Stimulated activated CD4-positive, alpha-beta T cell treated with anti-CD3 and anti-CD28 coated beads, Interleukin-12 subunit alpha, Interleukin-12 subunit beta, amount 100 ng/mL, for 4 hours (primary cell): ENCODE measurements around the gene DUOX1.
"Not testable (repeated sequence)": the region's sequence is repeated elsewhere in the genome, so short reads cannot be mapped to it uniquely, and the experiment has no call there.

Experiments
- DNase-seq: peaks from one replicate; pipeline ENCODE4 v3.0.0-alpha.2; 2020

The DUOX1 gene

GRCh38 chr15:45129651-45130129 lies at the start of gene DUOX1, which contains the start of gene DUOXA1:
TSS of gene DUOX1 (plus strand) at chr15:45129994. CDS start at chr15:45131967, 1,973 bp downstream.
TSS of gene DUOXA1 (minus strand) at chr15:45129879. CDS start at chr15:45123014, 6,865 bp downstream.
- DNase-seq = peak; percentile 32

DNA sequence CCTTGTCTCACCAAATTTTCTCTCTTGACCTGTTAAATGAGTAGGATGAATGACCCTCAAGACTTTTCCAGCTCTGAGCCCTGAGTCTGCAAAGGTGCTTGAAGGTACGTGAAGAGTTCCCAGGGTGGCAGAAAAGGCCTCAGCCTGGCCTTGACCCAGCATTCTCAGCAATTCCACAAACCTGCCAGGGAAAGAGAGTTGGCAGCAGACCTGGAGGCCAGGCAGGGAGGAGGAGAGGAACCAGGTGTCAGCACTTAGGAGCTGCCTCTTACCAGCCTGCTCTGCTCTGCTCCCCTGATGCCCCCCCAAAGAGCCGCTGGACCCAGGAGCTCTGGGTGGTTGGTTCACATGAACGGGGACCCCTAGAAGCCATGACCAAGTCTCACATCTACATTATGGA lies 49.2 kb upstream of the DUOX1 start:
- DNase-seq = not testable (repeated sequence)

- not testable (repeated sequence) for DNase-seq
These were observed 47.4 kb upstream of the DUOX1 start for GRCh38 chr15:45082412-45082811.

DNA sequence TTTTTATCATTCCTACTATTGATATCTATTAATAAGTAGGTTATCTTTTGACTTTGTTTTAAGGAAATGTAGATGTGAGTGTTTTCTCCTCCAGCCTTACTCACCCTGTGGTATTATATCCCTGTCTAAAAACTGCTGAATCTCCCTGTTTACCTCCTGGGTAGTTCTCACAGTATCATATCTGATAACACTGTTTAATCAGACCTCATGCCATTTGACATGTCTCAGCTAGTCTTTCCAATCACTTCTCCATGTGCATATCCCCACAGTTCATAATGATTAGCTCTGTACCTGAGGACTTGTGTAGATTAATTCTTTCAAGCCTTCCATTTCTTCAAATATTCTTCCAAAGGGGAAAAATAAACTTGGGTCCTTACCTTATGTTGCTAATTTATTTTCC lies 46.6 kb upstream of the DUOX1 start:
- DNase-seq = no peak

DNA sequence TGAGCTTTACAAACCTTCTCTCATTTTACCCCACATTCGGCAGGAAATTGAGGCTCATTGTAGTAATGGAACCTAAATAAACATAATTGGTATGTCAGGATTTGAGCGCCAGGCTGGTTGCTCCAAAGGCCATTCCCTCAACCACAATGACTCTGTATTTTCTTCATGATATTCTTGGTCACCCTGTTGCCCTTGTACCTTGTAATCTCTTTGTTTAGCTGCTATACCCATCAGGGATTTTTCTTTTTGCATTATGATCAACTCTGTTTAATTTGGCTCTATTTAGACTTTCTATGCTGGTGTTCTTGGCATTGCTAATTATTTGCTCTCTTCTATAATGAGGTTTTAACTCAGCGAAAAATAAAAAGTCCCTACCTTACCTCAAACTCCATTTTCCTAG lies 45.6 kb upstream of the DUOX1 start:
- DNase-seq = no peak

DNA sequence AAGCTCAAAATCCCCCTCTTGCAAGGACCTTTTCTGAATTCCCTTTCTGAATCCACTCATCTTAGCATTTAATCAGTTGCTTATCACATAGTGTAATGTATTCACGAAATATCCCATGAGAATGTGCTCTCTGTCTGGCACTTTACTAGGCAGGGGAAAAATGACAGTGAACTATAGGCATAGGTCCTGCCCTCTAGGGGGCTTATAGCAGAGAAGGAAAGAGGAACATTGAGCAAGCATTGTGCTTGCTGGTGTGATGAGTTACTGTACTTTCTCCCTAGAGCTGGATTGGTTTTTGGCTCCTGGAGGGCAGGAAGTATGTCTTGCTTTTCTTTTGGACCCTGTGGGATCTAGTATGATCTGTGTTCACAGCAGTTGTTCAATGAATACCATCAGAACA lies 42.3 kb upstream of the DUOX1 start:
- DNase-seq = no peak

DNA sequence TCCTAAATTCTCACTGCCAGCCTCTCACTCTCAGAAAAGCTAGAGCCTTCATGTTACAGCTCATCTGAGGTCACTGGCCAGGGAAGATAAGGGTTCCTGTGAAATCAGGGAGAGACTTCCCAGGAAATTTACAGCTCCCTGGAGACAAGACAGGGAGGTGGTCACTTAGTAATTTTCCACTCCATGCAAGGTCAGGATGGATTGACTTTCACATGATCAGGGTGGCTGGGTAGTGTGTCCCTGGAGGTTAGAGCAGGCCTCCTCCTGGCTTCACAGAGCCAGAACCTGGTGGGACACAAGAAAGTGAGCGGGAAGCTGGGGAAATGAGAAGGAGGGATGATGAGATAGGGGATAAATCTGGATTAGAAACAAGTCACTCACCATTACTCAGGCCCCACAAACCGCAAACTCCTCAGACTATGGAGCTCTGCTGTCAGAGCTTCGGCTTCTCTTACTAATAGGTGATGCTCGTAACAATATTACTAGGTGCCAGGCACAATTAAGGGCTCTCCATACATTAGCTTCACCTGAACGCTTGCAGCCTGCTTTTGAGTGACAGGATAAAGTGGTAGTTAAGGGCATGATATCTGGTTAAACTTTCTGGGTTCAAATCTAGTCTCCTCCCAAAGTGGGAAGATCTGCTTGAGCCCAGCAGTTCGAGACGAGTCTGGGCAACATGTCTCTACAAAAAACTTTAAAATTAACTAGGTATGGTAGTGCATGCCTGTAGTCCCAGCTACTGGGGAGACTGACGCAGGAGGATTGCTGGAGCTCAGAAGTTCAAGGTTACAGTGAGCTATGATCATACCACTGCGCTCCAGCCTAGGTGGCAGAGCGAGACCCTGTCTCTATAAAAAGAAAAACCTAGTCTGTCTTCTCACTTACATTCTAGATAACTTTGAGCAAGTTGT lies 40.7 kb upstream of the DUOX1 start:
- no peak for DNase-seq

DNA sequence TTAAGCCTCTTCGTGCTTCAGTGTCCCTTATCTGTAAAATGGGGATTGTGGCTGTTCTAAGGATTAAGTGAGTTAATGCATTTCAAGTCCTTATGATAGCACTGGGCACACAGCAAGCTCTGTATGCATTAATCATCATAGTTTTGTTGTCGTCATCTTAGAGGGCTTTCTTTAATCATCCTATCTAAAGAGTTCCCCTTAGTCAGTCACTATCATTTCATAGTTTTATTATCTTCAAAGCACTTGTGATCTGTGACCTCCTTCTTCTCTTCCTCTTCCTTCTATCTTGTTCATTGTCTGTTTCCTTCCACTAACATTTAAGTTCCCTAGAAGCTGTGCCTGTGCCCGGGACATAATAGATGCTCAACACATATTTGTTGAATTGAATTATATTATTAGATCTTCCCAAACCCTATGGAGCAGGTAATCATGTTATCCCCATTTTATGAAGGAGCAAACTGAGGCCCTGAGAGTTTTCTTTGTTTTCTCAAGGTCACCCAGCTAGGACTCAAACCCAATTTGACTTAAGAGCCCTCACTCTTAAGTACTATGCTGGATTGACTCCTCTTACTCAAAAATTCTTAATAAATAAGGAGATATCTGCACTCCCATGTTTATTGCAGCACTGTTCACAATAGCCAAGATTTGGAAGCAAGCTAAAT lies 40.0 kb upstream of the DUOX1 start:
- DNase-seq = no peak

DNA sequence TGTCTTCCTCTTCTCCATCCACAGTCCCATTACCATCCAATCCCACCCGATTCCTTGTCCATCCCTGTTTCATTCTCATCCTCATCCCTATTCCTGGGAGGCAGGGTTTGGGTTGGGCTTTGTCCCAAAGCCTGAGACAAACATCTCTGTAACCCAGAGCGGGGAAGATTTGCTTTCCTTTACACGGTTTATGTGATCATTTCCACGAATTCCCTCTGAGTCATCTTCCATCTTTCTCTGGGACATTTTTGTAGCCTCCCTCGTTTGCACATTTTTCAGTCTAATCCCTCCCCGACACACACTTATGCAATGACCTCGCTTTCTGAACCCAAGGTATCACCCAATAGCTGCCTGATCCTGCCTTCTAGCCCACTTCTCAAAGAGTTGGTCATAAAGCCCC lies 38.6 kb upstream of the DUOX1 start:
- no peak for DNase-seq

DNA sequence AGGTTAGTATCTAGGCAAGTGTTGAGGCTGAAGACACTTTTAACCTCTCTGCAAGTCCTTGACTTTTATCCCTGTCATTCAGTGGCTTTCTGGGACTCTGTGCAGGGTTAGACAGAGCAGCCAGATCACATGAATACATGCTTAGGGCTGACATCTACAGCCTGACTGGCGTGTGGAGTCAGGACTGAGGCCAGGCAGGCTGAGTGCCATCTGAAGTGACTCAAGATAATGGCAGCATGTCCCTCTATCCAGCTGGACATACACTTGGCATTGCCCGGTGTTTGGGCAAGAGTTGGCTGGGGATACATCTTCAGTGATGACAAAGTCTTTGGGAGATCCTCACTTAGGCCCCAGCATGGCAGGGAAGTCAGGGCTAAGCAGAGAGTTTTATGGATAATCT lies 38.2 kb upstream of the DUOX1 start:
- no peak for DNase-seq

- DNase-seq = no peak
These were observed 36.8 kb upstream of the DUOX1 start for GRCh38 chr15:45093013-45093412.

DNA sequence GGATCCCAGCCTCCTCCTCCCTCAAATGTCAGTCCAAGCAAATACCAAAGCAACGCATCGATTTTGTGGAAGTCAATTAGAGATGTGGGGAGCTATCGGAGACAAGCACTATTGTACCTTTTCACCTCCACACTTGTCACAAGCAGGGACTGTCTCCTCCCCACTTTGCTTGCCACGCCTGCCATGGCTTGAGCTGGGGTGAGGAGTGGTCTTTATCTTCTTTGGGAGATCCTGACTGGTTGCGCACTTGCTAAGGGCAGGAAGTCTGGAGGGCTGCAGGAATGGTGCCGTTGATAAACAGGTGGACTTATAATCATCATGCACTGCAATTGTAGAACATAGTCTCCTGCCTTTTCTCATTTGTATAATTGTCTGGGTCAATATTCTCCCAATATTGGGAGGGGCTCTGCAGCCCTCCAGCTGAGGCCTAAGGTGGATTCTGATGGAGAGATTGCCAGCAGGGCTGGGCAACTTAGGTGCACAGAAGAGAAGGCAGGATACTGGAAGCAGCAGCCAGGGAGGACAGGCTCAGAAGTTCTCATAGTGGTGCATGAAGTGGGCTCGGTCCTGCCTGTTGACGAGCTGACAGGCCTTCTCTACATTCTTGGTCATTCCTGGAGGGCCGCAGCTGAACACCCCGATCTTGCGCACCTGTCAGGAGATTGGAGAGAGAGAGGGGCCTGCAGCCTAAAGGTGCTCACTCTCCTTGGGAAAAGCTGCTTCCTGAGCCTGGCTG lies 36.0 kb upstream of the DUOX1 start:
- no peak for DNase-seq

DNA sequence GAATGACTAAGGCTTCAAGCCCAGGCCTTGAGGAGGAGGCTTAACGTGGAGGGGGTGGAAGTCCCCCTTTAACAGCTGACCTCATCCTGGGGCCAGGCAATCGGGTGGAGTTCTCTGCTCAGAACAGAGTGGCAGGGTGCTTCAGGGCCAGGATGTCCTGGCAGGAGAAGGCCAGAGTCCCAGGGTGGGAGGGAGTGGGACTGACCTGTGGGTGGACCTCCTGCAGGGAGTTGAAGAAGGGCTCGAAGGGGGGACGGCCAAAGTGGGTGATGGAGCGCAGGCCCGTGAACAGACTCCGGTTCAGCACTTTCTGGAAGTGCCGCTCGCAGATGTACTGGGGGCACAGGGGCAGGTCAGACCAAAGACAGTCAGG lies 35.5 kb upstream of the DUOX1 start:
- DNase-seq = no peak

- DNase-seq = no peak
These were observed 34.1 kb upstream of the DUOX1 start for GRCh38 chr15:45095661-45096060.

- DNase-seq = no peak
These were observed 32.3 kb upstream of the DUOX1 start for GRCh38 chr15:45097466-45097865.

GRCh38 chr15:45099549-45100165 lies 30.1 kb upstream of the DUOX1 start:
- no peak for DNase-seq

- no peak for DNase-seq
These were observed 28.7 kb upstream of the DUOX1 start for GRCh38 chr15:45100884-45101625.

DNA sequence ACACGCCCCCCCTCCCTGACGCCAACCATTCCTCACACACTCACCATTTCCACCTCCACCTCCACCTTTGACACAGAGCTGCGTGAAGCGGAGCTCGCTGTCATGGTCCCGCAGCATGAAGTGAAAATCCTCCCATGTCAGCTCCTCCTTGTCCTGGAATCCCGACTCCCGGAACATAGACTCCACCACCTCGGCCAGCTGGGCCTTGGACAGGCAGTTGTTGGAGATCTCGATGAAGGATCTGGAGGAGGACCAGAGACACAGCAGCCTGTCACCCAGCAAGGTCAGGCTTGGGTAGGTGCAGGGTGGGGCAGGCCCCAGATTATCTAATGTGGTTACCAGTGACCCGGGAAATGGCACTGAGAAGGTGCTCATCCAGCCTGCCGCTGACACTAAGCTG lies 28.0 kb upstream of the DUOX1 start:
- no peak for DNase-seq

DNA sequence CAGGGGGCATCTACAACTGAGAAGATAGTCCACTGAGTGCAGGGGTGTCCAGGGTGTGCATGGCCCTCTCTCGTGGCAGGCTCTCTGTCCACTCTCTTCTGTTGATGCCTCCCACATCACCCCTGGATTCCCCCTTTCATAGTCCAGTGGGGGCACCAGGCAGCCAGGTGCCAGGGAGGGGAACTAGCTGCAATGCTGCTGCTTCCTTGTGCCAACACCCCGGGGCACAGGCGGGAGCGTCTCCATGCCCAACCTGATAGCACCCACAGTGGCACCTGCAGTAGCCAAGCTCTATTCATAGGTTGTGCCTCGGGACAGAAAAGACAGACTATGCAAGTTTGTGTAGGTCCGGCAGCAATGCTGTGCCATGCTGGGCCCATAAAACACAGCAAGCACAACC lies 27.6 kb upstream of the DUOX1 start:
- DNase-seq = no peak

GRCh38 chr15:45104170-45104569 lies 25.6 kb upstream of the DUOX1 start:
- DNase-seq = not testable (repeated sequence)

GRCh38 chr15:45105586-45105985 lies 24.2 kb upstream of the DUOX1 start:
- DNase-seq = no peak
